Progenitor cell of endocrine pancreas (in vitro differentiated cells): ENCODE results near the gene RAB29. TPM values are rescaled to one million over a fixed set of nuclear protein-coding genes. Genes with fewer than 3 reads are reported as not detected.
A peak's percentile ranks its signal among the peaks of the same experiment; 100 is the strongest.

Source experiments
- DNase-seq: peaks from one replicate; pipeline ENCODE4 v3.0.0; 2021; ENCODE audit warnings: low spot score; ENCODE audit not compliant: unreplicated experiment
- H3K27ac Mint-ChIP-seq: 2 replicates; pipeline ENCODE4 v1.8.0; 2021; ENCODE audit warnings: mild to moderate bottlenecking, moderate library complexity, mixed read lengths
- H3K27me3 Mint-ChIP-seq: 2 replicates; pipeline ENCODE4 v1.8.0; 2021; ENCODE audit warnings: mixed read lengths
- H3K36me3 Mint-ChIP-seq: 2 replicates; pipeline ENCODE4 v1.8.0; 2022; ENCODE audit warnings: mixed read lengths; ENCODE audit not compliant: insufficient read depth
- H3K4me1 Mint-ChIP-seq: 2 replicates; pipeline ENCODE4 v1.8.0; 2021; ENCODE audit warnings: low read depth, mixed read lengths
- H3K4me3 Mint-ChIP-seq: 2 replicates; pipeline ENCODE4 v1.8.0; 2021; ENCODE audit warnings: low read depth, mild to moderate bottlenecking, moderate library complexity, mixed read lengths
- H3K9me3 Mint-ChIP-seq: 2 replicates; pipeline ENCODE4 v1.8.0; 2021; ENCODE audit warnings: low read depth, mixed read lengths
- CTCF ChIP-seq: fragments of 200-600 bp; sonication (generic); IDR thresholded peaks from one replicate; pipeline ENCODE4 v1.5.0; 2021; ENCODE audit warnings: antibody characterized with exemption, mild to moderate bottlenecking; ENCODE audit not compliant: unreplicated experiment
- total RNA-seq: library from RNA; stranded (reverse); gene quantifications from 2 replicates; pipeline ENCODE4 v1.2.1, GENCODE V29; 2021

RAB29 gene
- total RNA-seq, 1 donor from 2014 or later: 7.5 TPM

GRCh38 chr1:205746757-205747412 lies 28.4 kb downstream of the RAB29 start:
- H3K9me3 Mint-ChIP-seq: no peaks in the 10 kb centered on the region
- peaks cover 35% of the 10 kb centered on the region for H3K4me1 Mint-ChIP-seq
- H3K27me3 Mint-ChIP-seq: no peaks in the 10 kb centered on the region
- peak overlapping the region; percentile 53 for H3K27ac Mint-ChIP-seq
- peak overlapping the region; percentile 40 for H3K4me3 Mint-ChIP-seq
- no peak for TF ChIP-seq CTCF
- DNase-seq: no peak
- H3K36me3 Mint-ChIP-seq: no peaks in the 10 kb centered on the region

DNA sequence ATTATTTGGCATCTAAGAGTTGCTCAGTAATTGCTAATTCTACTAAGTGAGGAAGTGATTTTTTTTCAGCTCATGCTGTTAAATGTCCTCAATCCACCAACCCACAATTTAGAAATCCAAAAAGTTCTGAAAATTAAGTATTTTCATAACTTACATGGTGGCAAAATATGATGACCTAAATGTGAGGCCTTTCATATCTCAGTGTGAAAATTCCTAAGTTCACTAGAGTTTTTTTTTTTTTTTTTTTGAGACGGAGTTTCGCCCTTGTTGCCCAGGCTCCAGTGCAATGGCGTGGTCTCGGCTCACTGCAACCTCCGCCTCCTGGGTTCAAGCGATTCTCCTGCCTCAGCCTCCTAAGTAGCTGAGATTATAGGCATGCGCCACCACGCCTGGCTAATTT lies 30.9 kb downstream of the RAB29 start:
- Mint-ChIP-seq H3K9me3 (no peaks in the 10 kb centered on the region), H3K27ac (peak overlapping the region; percentile 72), H3K4me3 (no peak overlapping the region), H3K4me1 (peaks cover 41% of the 10 kb centered on the region), H3K27me3 (no peaks in the 10 kb centered on the region), H3K36me3 (no peaks in the 10 kb centered on the region)
- TF ChIP-seq CTCF: no peak
- no peak for DNase-seq

- Mint-ChIP-seq H3K36me3 (peaks cover 1% of the 10 kb centered on the region), H3K9me3 (no peaks in the 10 kb centered on the region), H3K27me3 (no peaks in the 10 kb centered on the region), H3K4me1 (peaks cover 42% of the 10 kb centered on the region), H3K27ac (peak overlapping the region; percentile 72), H3K4me3 (no peak overlapping the region)
- DNase-seq: no peak
- no peak for TF ChIP-seq CTCF
Measured at GRCh38 chr1:205743977-205744376, 31.3 kb downstream of the RAB29 start.

- peak overlapping the region; percentile 53 for H3K27ac Mint-ChIP-seq
- H3K9me3 Mint-ChIP-seq: no peaks in the 10 kb centered on the region
- H3K4me3 Mint-ChIP-seq: no peak overlapping the region
- no peak for TF ChIP-seq CTCF
- DNase-seq: no peak
- H3K36me3 Mint-ChIP-seq: peaks cover 3% of the 10 kb centered on the region
- peaks cover 32% of the 10 kb centered on the region for H3K4me1 Mint-ChIP-seq
- H3K27me3 Mint-ChIP-seq: no peaks in the 10 kb centered on the region
Measured at GRCh38 chr1:205741681-205742080, 33.6 kb downstream of the RAB29 start.

DNA sequence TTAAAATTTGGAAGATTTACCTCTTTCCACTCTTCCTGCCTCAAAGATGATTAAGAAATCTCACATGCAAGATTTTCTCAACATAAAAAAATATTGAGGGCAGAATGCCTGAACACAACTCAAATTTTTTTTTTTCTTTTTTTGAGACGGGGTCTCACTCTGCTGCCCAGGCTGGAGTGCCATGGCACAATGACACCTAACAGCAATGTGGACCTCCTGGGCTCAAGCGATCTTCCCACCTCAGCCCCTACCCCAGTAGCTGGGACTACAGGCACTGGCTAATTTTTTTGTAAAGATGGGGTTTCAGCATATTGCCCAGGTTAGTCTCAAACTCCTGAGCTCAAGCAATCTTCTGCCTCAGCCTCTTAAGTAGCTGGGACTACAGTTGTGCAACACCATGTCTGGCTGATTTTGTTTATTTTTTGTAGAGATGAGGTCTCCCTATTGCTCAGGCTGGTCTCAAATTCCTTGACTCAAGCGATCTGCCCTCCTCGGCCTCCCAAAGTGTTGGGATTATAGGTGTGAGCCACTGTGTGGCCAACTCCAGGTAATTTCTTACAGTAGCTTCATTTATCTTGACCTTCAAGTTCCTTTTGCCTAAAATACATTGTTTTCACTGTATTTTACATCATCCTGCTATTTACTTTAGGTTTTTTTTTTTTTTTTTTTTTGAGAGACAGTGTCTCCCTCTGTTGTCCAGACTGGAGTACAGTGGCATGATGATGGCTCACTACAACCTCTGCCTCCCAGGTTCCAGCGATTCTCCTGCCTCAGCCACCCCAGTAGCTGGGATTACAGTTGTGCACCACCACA lies 35.7 kb downstream of the RAB29 start:
- Mint-ChIP-seq H3K9me3 (no peaks in the 10 kb centered on the region), H3K4me1 (peaks cover 26% of the 10 kb centered on the region), H3K4me3 (no peak overlapping the region), H3K36me3 (peaks cover 4% of the 10 kb centered on the region), H3K27me3 (no peaks in the 10 kb centered on the region), H3K27ac (no peak overlapping the region)
- DNase-seq: no peak
- no peak for TF ChIP-seq CTCF
